PC-3 (cell line): ENCODE measurements around the gene ADAMTS17. TPM values are rescaled to one million over a fixed set of nuclear protein-coding genes. Genes with fewer than 3 reads are reported as not detected.

Experiments used
- ATAC-seq: fragments of 200-7000 bp; cut with Tn5 transposase; 2 replicates; pipeline ENCODE4 v1.9.1; 2020; ENCODE audit warnings: mild to moderate bottlenecking, moderate library complexity
- BruUV-seq: library from RNA; stranded (reverse); fragments of 400-500 nt; replicated peaks from 2 replicates; lab custom pipeline; 2021; lab: Mats Ljungman, UMichigan
- CTCF ChIA-PET: fragments of 300-600 bp; sonication (Branson Sonifier 250); formaldehyde crosslinking; loops from one replicate; lab custom pipeline; 2022; ENCODE audit warnings: antibody characterized with exemption; lab: Charles Lee
- POLR2A ChIA-PET: fragments of 300-600 bp; sonication (Branson Sonifier 250); formaldehyde crosslinking; loops from one replicate; lab custom pipeline; 2022; ENCODE audit warnings: antibody characterized with exemption; ENCODE audit not compliant: unreplicated experiment; lab: Charles Lee
- DNase-seq: peaks from one replicate; pipeline ENCODE4 v3.0.0-alpha.2; 2015
- H2AFZ ChIP-seq: fragments of 300-600 bp; sonication (generic); 2 replicates; pipeline ENCODE4 v1.6.0; 2016; ENCODE audit warnings: antibody characterized with exemption, low read length
- H3F3A ChIP-seq: fragments of 300-600 bp; sonication (generic); one replicate; pipeline ENCODE4 v1.6.0; 2017; ENCODE audit warnings: antibody characterized with exemption, low read length, control low read depth, mild to moderate bottlenecking; ENCODE audit not compliant: unreplicated experiment
- H3K27ac ChIP-seq: fragments of 300-600 bp; sonication (generic); 2 replicates; pipeline ENCODE4 v1.5.1; 2016; ENCODE audit warnings: mild to moderate bottlenecking, low read length
- H3K27me3 ChIP-seq: fragments of 300-600 bp; sonication (generic); 2 replicates; pipeline ENCODE4 v1.6.1; 2016; ENCODE audit warnings: low read length, mixed read lengths
- H3K36me3 ChIP-seq: fragments of 300-600 bp; sonication (generic); 2 replicates; pipeline ENCODE4 v1.6.1; 2016; ENCODE audit warnings: low read depth, mixed run types, low read length, mixed read lengths
- H3K4me1 ChIP-seq: fragments of 300-600 bp; sonication (generic); 2 replicates; pipeline ENCODE4 v1.5.1; 2016; ENCODE audit warnings: low read length; ENCODE audit not compliant: insufficient read depth
- H3K4me2 ChIP-seq: fragments of 300-600 bp; sonication (generic); 2 replicates; pipeline ENCODE4 v1.6.0; 2016; ENCODE audit warnings: low read length
- H3K4me3 ChIP-seq: fragments of 300-600 bp; sonication (generic); 2 replicates; pipeline ENCODE4 v1.5.1; 2016; ENCODE audit warnings: mild to moderate bottlenecking, low read length, mixed read lengths
- H3K79me2 ChIP-seq: fragments of 300-600 bp; sonication (generic); 2 replicates; pipeline ENCODE4 v1.6.1; 2017; ENCODE audit warnings: low read length, mixed read lengths
- H3K9ac ChIP-seq: fragments of 300-600 bp; sonication (generic); 2 replicates; pipeline ENCODE4 v1.6.0; 2016; ENCODE audit warnings: mild to moderate bottlenecking, low read length
- H3K9me2 ChIP-seq: fragments of 300-600 bp; sonication (generic); replicated peaks from 2 replicates; pipeline ENCODE4 v1.6.1; 2016; ENCODE audit warnings: mixed run types, low read length, mixed read lengths
- H3K9me3 ChIP-seq: fragments of 300-600 bp; sonication (generic); 2 replicates; pipeline ENCODE4 v1.6.1; 2016; ENCODE audit warnings: low read length, mixed read lengths
- H4K20me1 ChIP-seq: fragments of 300-600 bp; sonication (generic); 2 replicates; pipeline ENCODE4 v1.6.1; 2016; ENCODE audit warnings: low read length, mixed read lengths
- EZH2 ChIP-seq: fragments of 300-600 bp; sonication (generic); IDR thresholded peaks from one replicate; pipeline ENCODE4 v1.6.1; 2017; ENCODE audit warnings: antibody characterized with exemption, mild to moderate bottlenecking, low read length; ENCODE audit not compliant: unreplicated experiment
- EZH2phosphoT487 ChIP-seq: fragments of 300-600 bp; sonication (generic); IDR thresholded peaks from 2 replicates; pipeline ENCODE4 v1.6.1; 2018; ENCODE audit warnings: mild to moderate bottlenecking, antibody characterized with exemption, low read length, borderline replicate concordance
- intact Hi-C: fragments of 100-400 bp; cut with micrococcal nuclease; formaldehyde crosslinking; loops from 2 replicates; pipeline ENCODE4 v1.9.0; 2023
- total RNA-seq: library from RNA; depleted of rRNA; stranded (reverse); fragments of >200 nt; gene quantifications from 2 replicates; pipeline ENCODE4 v1.2.3, GENCODE V29; 2014
- TF ChIP-seq, protein P1 (sequence below): fragments of 300-600 bp; sonication (generic); conservative IDR thresholded peaks from 2 replicates; pipeline ENCODE4 v1.5.1; 2017; ENCODE audit warnings: antibody characterized with exemption, low read depth, mild to moderate bottlenecking, low read length

Gene ADAMTS17
- total RNA-seq, 1 experiment from 2014 or later: 6.9 TPM

GRCh38 chr15:100106732-100107131 is 235.0 kb downstream of the ADAMTS17 start:
- Histone ChIP-seq H3K27me3 (no peaks in the 10 kb centered on the region), H3K79me2 (no peaks in the 10 kb centered on the region), H3F3A (no peaks in the 10 kb centered on the region), H3K9me3 (no peaks in the 10 kb centered on the region), H3K9me2 (no peaks in the 10 kb centered on the region), H3K4me1 (peaks cover 14% of the 10 kb centered on the region), H4K20me1 (no peaks in the 10 kb centered on the region), H2AFZ (no peak overlapping the region), H3K36me3 (no peaks in the 10 kb centered on the region), H3K9ac (no peak overlapping the region), H3K27ac (no peak overlapping the region), H3K4me2 (no peak overlapping the region), H3K4me3 (no peak overlapping the region)
- no peak for ATAC-seq
- DNase-seq: no peak
- intact Hi-C loops: no loop called here
- no peak for TF ChIP-seq EZH2
- TF ChIP-seq, protein P1, sequence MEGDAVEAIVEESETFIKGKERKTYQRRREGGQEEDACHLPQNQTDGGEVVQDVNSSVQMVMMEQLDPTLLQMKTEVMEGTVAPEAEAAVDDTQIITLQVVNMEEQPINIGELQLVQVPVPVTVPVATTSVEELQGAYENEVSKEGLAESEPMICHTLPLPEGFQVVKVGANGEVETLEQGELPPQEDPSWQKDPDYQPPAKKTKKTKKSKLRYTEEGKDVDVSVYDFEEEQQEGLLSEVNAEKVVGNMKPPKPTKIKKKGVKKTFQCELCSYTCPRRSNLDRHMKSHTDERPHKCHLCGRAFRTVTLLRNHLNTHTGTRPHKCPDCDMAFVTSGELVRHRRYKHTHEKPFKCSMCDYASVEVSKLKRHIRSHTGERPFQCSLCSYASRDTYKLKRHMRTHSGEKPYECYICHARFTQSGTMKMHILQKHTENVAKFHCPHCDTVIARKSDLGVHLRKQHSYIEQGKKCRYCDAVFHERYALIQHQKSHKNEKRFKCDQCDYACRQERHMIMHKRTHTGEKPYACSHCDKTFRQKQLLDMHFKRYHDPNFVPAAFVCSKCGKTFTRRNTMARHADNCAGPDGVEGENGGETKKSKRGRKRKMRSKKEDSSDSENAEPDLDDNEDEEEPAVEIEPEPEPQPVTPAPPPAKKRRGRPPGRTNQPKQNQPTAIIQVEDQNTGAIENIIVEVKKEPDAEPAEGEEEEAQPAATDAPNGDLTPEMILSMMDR: no peak
- POLR2A ChIA-PET: interaction anchor here (0.6 kb wide), 1 partner anchor 374 kb away, joined by 8 read pairs; the partner anchor contains the start of gene LYSMD4
- CTCF ChIA-PET: no interaction called here
- no TSS peak for BruUV-seq

DNA sequence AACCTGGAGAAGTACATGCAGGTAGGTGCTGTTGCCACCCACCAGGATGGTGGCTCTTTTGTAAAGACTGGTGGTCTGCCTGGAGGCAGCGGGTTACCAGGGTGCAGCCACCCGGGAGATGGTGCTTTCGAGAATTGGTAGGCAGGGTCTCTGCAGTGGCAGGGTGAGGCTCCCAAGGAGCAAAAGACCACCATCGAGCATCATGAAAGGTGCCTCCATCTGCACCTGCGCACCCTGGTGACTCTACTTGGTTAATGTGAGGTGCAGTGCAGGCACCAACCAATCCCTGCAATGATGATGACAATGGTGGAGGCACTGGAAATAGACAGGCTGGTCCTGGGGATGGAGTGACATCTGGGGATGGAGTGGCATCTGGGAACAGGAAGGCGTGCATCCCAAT is 236.7 kb downstream of the ADAMTS17 start:
- Histone ChIP-seq H3K4me2 (no peak overlapping the region), H3K9ac (no peak overlapping the region), H3K4me3 (no peak overlapping the region), H2AFZ (no peak overlapping the region), H3K9me2 (no peaks in the 10 kb centered on the region), H4K20me1 (no peaks in the 10 kb centered on the region), H3K27me3 (no peaks in the 10 kb centered on the region), H3K36me3 (no peaks in the 10 kb centered on the region), H3K79me2 (no peaks in the 10 kb centered on the region), H3F3A (no peaks in the 10 kb centered on the region), H3K4me1 (no peaks in the 10 kb centered on the region), H3K27ac (no peak overlapping the region), H3K9me3 (no peaks in the 10 kb centered on the region)
- ATAC-seq (no peak), DNase-seq (no peak)
- TF ChIP-seq, protein P1: no peak
- TF ChIP-seq EZH2 (no peak), EZH2phosphoT487 (no peak)
- BruUV-seq: no TSS peak
- intact Hi-C loops: no loop called here
- ChIA-PET CTCF (no interaction called here), POLR2A (no interaction called here)

DNA sequence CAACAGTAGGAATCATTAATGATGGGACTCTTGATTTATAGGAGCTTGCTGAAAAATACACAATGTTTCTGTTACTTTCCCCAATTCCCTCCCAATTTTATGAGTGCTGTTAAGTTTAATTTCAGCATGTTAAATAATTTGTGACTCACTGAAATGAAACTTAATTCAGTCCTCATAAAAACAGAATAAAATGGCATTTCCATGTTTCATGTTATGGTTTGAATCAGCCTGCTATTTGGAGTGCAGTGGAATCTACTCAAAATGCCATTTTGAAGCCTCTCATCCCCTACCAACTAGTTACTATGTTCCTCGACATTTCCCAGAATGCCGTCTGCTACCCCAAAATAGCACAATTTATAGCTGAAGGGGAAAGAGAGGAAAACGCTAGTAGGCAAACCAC is 237.5 kb downstream of the ADAMTS17 start:
- POLR2A ChIA-PET: interaction anchor here (0.6 kb wide), 1 partner anchor 61 kb away, joined by 3 read pairs; no protein-coding TSS in a partner anchor
- H3K9me3 ChIP-seq: no peaks in the 10 kb centered on the region
- H3K79me2 ChIP-seq: no peaks in the 10 kb centered on the region
- no peaks in the 10 kb centered on the region for H3K27me3 ChIP-seq
- H3F3A ChIP-seq: no peaks in the 10 kb centered on the region
- H3K4me2 ChIP-seq: no peak overlapping the region
- ATAC-seq (peak; percentile 56), DNase-seq (no peak)
- TF ChIP-seq EZH2: no peak
- TF ChIP-seq, protein P1: no peak
- no peak for TF ChIP-seq EZH2phosphoT487
- H3K9me2 ChIP-seq: no peaks in the 10 kb centered on the region
- no peak overlapping the region for H2AFZ ChIP-seq
- intact Hi-C loops: no loop called here
- H3K9ac ChIP-seq: no peak overlapping the region
- CTCF ChIA-PET: no interaction called here
- no TSS peak for BruUV-seq
- H4K20me1 ChIP-seq: no peaks in the 10 kb centered on the region
- H3K27ac ChIP-seq: no peak overlapping the region
- no peaks in the 10 kb centered on the region for H3K4me1 ChIP-seq
- no peak overlapping the region for H3K4me3 ChIP-seq
- no peaks in the 10 kb centered on the region for H3K36me3 ChIP-seq
